ENCODE data around the gene WDR47.
"Not testable (repeated sequence)": the region's sequence is repeated elsewhere in the genome, so short reads cannot be mapped to it uniquely, and the experiment has no call there.

The WDR47 gene

GRCh38 chr1:109052145-109052544 lies 10.2 kb upstream of the WDR47 start:
- not testable (repeated sequence) for DNase-seq (ENCODE audit: low read depth, low spot score)

- DNase-seq (ENCODE audit: low read depth, low spot score) = no peak
Measured at GRCh38 chr1:109050228-109050995, 8.5 kb upstream of the WDR47 start.

GRCh38 chr1:109048335-109048734 lies 6.4 kb upstream of the WDR47 start:
- no peak for DNase-seq (ENCODE audit: low read depth, low spot score)

GRCh38 chr1:109047339-109047738 lies 5.4 kb upstream of the WDR47 start:
- DNase-seq (ENCODE audit: low read depth, low spot score) = no peak

- no peak for DNase-seq (ENCODE audit: low read depth, low spot score)
Measured at GRCh38 chr1:109046671-109047070, 4.8 kb upstream of the WDR47 start.

GRCh38 chr1:109045595-109045994 lies 3.7 kb upstream of the WDR47 start:
- DNase-seq (ENCODE audit: low read depth, low spot score) = no peak

- DNase-seq (ENCODE audit: low read depth, low spot score) = no peak
Measured at GRCh38 chr1:109040989-109041620, 797 bp downstream of the WDR47 start.

GRCh38 chr1:109040627-109040988 lies 1.3 kb downstream of the WDR47 start:
- no peak for DNase-seq (ENCODE audit: low read depth, low spot score)

GRCh38 chr1:109034382-109034781 lies 7.5 kb downstream of the WDR47 start:
- DNase-seq (ENCODE audit: low read depth, low spot score) = no peak

GRCh38 chr1:109029493-109029892 lies 12.4 kb downstream of the WDR47 start:
- DNase-seq (ENCODE audit: low read depth, low spot score) = not testable (repeated sequence)

GRCh38 chr1:109027841-109028240 lies 14.1 kb downstream of the WDR47 start:
- no peak for DNase-seq (ENCODE audit: low read depth, low spot score)

GRCh38 chr1:109025694-109026093 lies 16.2 kb downstream of the WDR47 start:
- DNase-seq (ENCODE audit: low read depth, low spot score) = no peak

GRCh38 chr1:109024646-109025045 lies 17.3 kb downstream of the WDR47 start:
- DNase-seq (ENCODE audit: low read depth, low spot score) = no peak

GRCh38 chr1:109020693-109021257 lies 21.1 kb downstream of the WDR47 start:
- DNase-seq (ENCODE audit: low read depth, low spot score) = no peak

- not testable (repeated sequence) for DNase-seq (ENCODE audit: low read depth, low spot score)
Measured at GRCh38 chr1:109017719-109018118, 24.2 kb downstream of the WDR47 start.

- no peak for DNase-seq (ENCODE audit: low read depth, low spot score)
Measured at GRCh38 chr1:109017134-109017533, 24.8 kb downstream of the WDR47 start.

- DNase-seq (ENCODE audit: low read depth, low spot score) = no peak
Measured at GRCh38 chr1:109011335-109011734, 30.6 kb downstream of the WDR47 start.

- DNase-seq (ENCODE audit: low read depth, low spot score) = not testable (repeated sequence)
Measured at GRCh38 chr1:108996622-108997021, 45.3 kb downstream of the WDR47 start.

- DNase-seq (ENCODE audit: low read depth, low spot score) = no peak
Measured at GRCh38 chr1:108983114-108983513, 58.8 kb downstream of the WDR47 start.

- DNase-seq (ENCODE audit: low read depth, low spot score) = no peak
Measured at GRCh38 chr1:108976658-108977057, 65.2 kb downstream of the WDR47 start.

- DNase-seq (ENCODE audit: low read depth, low spot score) = no peak
Measured at GRCh38 chr1:108972951-108973350, 69.0 kb downstream of the WDR47 start.

- no peak for DNase-seq (ENCODE audit: low read depth, low spot score)
Measured at GRCh38 chr1:108969346-108969745, 72.6 kb downstream of the WDR47 start.

Measured in activated naive CD8-positive, alpha-beta T cell treated with anti-CD3 and anti-CD28 coated beads, Interleukin-2, amount 50 U/mL, for 16 hours (primary cell).